CD8-positive, alpha-beta memory T cell (primary cell): ENCODE measurements around the gene PSG2. TPM values are rescaled to one million over a fixed set of nuclear protein-coding genes. Genes with fewer than 3 reads are reported as not detected.
"Not testable (repeated sequence)": the region's sequence is repeated elsewhere in the genome, so short reads cannot be mapped to it uniquely, and the experiment has no call there.

Source experiments
- CTCF ChIA-PET: fragments of 350-600 bp; sonication (Branson Sonifier 250); formaldehyde crosslinking; loops from one replicate; lab custom pipeline; 2021; ENCODE audit warnings: antibody characterized with exemption; lab: Charles Lee
- POLR2A ChIA-PET: fragments of 350-600 bp; sonication (Branson Sonifier 250); formaldehyde crosslinking; loops from one replicate; lab custom pipeline; 2021; ENCODE audit warnings: antibody characterized with exemption; lab: Charles Lee
- DNase-seq, 5 donors: peaks; one replicate each; pipeline versions ENCODE4 v3.0.0 to v3.0.0-alpha.2; 2020 to 2022; ENCODE audit warnings: mixed read lengths in 1 of 5
- H3K27ac ChIP-seq: one replicate; pipeline ENCODE4 v1.7.0; 2013; ENCODE audit warnings: low read depth, mild to moderate bottlenecking, low read length, moderate library complexity
- H3K27me3 ChIP-seq: 2 replicates; pipeline ENCODE4 v1.7.0; 2013; ENCODE audit warnings: low read length, mild to moderate bottlenecking; ENCODE audit not compliant: insufficient read depth, poor library complexity, severe bottlenecking
- H3K36me3 ChIP-seq: 2 replicates; pipeline ENCODE4 v1.7.0; 2013; ENCODE audit warnings: mild to moderate bottlenecking, low read length, moderate library complexity; ENCODE audit not compliant: insufficient read depth
- H3K4me1 ChIP-seq: 2 replicates; pipeline ENCODE4 v1.7.0; 2013; ENCODE audit warnings: mild to moderate bottlenecking, low read length, moderate library complexity; ENCODE audit not compliant: insufficient read depth
- H3K4me3 ChIP-seq: 2 replicates; pipeline ENCODE4 v1.7.0; 2013; ENCODE audit warnings: mild to moderate bottlenecking, low read length
- H3K9me3 ChIP-seq: 2 replicates; pipeline ENCODE4 v1.7.0; 2013; ENCODE audit warnings: mild to moderate bottlenecking, low read length
- H3K27ac Mint-ChIP-seq, 8 donors: one replicate each; pipeline ENCODE4 v1.8.0; 2020 to 2021; ENCODE audit warnings: mixed read lengths in 8 of 8, mild to moderate bottlenecking in 6 of 8, inconsistent platforms in 3 of 8, moderate library complexity in 3 of 8
- H3K27me3 Mint-ChIP-seq, 2 donors: one replicate each; pipeline ENCODE4 v1.8.0; 2020 to 2021; ENCODE audit warnings: mixed read lengths in 2 of 2, mild to moderate bottlenecking in 1 of 2, moderate library complexity in 1 of 2
- H3K36me3 Mint-ChIP-seq, 3 donors: one replicate each; pipeline ENCODE4 v1.8.0; 2020 to 2021; ENCODE audit warnings: mixed read lengths in 3 of 3, inconsistent platforms in 1 of 3, mild to moderate bottlenecking in 1 of 3
- H3K4me1 Mint-ChIP-seq, 3 donors: one replicate each; pipeline ENCODE4 v1.8.0; 2020 to 2021; ENCODE audit warnings: mixed read lengths in 3 of 3, inconsistent platforms in 1 of 3, mild to moderate bottlenecking in 1 of 3
- H3K4me3 Mint-ChIP-seq, 7 donors: one replicate each; pipeline ENCODE4 v1.8.0; 2020 to 2021; ENCODE audit warnings: mixed read lengths in 7 of 7, mild to moderate bottlenecking in 6 of 7, moderate library complexity in 4 of 7, inconsistent platforms in 2 of 7
- H3K9me3 Mint-ChIP-seq, 5 donors: one replicate each; pipeline ENCODE4 v1.8.0; 2020 to 2022; ENCODE audit warnings: mixed read lengths in 5 of 5, mild to moderate bottlenecking in 3 of 5, moderate library complexity in 2 of 5, inconsistent platforms in 1 of 5
- polyA plus RNA-seq: library from polyadenylated mRNA; unstranded; fragments of 300-500 nt; fragmentation: Illumina TruSeq; gene quantifications from one replicate; pipeline ENCODE4 v1.2.3, GENCODE V29; 2021
- total RNA-seq, 2 experiments: library from RNA; stranded (reverse); gene quantifications; one replicate each; pipeline ENCODE4 v1.2.3, GENCODE V29; 2021

Gene PSG2
- total and polyA plus RNA-seq, 3 experiments from 2014 or later: not detected

DNA sequence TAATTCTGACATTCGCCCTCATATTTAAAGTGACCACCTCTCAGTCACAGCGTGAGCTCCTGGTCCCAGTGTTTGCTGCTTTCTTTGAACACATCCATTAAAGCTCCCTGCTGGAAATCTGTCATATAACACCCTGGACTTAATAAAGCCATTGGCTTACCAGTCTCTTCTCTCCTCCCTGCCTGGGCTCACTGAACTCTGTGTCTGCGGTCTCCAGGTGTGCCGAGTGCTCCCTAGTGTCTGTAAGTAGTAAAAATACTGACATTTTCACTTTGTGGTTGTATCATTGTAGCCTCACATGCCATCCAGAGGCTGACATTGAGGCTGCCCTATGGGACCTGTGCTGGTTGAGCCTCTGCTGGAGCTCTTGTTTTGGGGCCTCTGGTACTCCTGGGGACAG, 53.6 kb downstream of the PSG2 start:
- DNase-seq: no peak
- Histone ChIP-seq H3K4me3 (no peak overlapping the region), H3K27me3 (no peaks in the 10 kb centered on the region), H3K27ac (no peak overlapping the region), H3K4me1 (no peaks in the 10 kb centered on the region), H3K36me3 (no peaks in the 10 kb centered on the region), H3K9me3 (no peaks in the 10 kb centered on the region)
- Mint-ChIP-seq H3K27ac (no peak overlapping the region), H3K27me3 (peaks cover 17 to 22% of the 10 kb centered on the region in 2 donors), H3K36me3 (no peaks in the 10 kb centered on the region), H3K9me3 (no peaks in the 10 kb centered on the region), H3K4me1 (no peaks in the 10 kb centered on the region), H3K4me3 (no peak overlapping the region)
- ChIA-PET CTCF (no interaction called here), POLR2A (no interaction called here)

DNA sequence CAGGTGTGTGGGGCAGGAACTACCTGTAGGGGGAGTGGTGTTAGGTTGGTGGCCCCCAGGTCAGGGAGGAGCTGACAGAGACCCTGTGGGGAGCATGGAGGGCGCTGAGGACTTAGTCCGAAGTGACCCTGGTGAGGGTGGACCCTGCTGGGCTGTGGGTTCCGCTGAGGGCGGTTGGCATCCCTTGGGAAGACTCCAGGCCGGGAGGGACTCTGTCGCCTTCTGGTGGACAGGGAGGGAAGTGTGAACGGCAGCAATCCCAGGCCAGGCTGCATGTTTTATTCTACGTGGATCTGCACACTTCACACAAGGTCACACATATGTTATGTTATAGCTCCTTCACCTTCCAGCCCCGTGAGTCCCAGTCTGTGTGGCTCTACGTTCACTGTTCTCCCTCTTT, 54.5 kb downstream of the PSG2 start:
- H3K27me3 ChIP-seq, DNase-seq, H3K36me3 Mint-ChIP-seq, H3K4me1 ChIP-seq, H3K27ac Mint-ChIP-seq, H3K4me3 ChIP-seq, H3K4me1 Mint-ChIP-seq, POLR2A ChIA-PET, H3K36me3 ChIP-seq, H3K4me3 Mint-ChIP-seq, H3K27ac ChIP-seq, H3K9me3 Mint-ChIP-seq, H3K9me3 ChIP-seq, CTCF ChIA-PET: not testable (repeated sequence)
- peaks cover 17 to 18% of the 10 kb centered on the region in 2 donors for H3K27me3 Mint-ChIP-seq

DNA sequence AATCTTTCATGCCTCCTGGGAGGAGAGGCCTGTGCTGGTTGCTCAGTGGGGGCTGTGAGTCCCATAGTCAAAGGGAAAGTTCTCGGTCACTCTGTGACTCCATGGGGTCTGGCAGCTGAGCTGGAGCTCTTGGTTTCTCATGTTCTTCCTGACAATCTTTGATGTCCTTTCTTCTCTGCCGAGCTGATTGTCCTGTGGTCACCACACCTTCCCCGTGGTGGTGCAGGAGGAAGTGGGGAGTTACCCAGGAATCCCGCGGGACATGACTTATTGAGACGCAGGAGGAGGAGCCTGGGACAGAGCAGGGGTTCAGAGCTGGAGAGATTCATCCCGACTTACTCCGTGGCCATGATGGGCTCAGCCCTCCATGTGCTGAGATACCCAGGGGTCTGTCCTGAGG, 55.4 kb downstream of the PSG2 start:
- CTCF ChIA-PET, H3K4me3 Mint-ChIP-seq, DNase-seq, H3K4me1 ChIP-seq, H3K27me3 ChIP-seq, H3K9me3 ChIP-seq, H3K4me1 Mint-ChIP-seq, H3K27ac Mint-ChIP-seq, H3K36me3 Mint-ChIP-seq, H3K9me3 Mint-ChIP-seq, H3K36me3 ChIP-seq, POLR2A ChIA-PET, H3K27ac ChIP-seq, H3K4me3 ChIP-seq: not testable (repeated sequence)
- H3K27me3 Mint-ChIP-seq: peaks cover 15% of the 10 kb centered on the region in 2 donors

DNA sequence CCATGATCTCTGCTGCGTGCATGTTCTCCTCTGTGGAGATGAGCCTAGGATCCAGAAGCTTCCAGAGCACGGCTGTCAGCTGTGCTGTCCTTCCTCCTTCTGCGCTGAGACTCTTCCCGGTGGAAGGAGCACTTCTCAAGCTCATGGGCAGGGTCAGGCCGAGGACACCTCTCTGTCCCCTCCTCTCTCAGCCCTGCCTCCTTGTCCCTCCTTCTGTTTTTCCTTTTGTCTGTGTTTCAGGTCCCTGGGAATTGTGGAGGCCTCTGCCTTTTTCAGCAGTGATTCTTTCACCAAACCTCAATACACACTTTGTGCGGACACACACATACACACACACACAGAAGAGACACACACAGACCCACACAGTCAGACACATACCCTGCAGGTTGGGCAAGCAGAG, 56.1 kb downstream of the PSG2 start, which contains the start of gene PSG11:
Gene PSG11, minus strand, starts transcription at position 101 of the 400 bp plus-strand sequence. Its CDS starts 97 bp downstream, at position 4.
- CTCF ChIA-PET, H3K27me3 ChIP-seq, H3K4me1 ChIP-seq, H3K4me3 Mint-ChIP-seq, H3K9me3 ChIP-seq, H3K9me3 Mint-ChIP-seq, POLR2A ChIA-PET, H3K4me1 Mint-ChIP-seq, H3K27ac ChIP-seq, H3K27ac Mint-ChIP-seq, DNase-seq, H3K36me3 Mint-ChIP-seq, H3K4me3 ChIP-seq, H3K36me3 ChIP-seq: not testable (repeated sequence)
- peaks cover 14% of the 10 kb centered on the region in 2 donors for H3K27me3 Mint-ChIP-seq

DNA sequence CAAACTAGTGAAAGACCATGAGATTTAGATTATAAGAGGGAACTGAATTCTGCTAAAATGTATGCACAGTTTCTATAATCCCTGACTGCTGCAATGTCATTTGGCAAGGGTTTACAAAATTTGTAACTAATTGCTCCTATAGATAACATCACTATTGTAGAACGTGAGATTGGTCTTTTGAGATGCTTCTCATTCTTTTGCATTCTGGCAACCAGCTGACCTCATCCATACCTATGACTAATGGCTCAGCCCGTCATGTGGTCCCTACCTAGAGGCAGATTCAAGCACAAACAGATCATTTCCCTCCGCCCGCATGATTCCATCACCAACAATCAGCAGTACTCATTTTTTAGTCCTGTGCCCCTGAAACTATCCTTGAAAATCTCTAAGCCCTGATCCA, 60.4 kb downstream of the PSG2 start:
- H3K9me3 ChIP-seq, H3K36me3 ChIP-seq, H3K4me3 ChIP-seq, H3K27me3 ChIP-seq, H3K4me3 Mint-ChIP-seq, POLR2A ChIA-PET, H3K9me3 Mint-ChIP-seq, CTCF ChIA-PET, H3K27me3 Mint-ChIP-seq, H3K27ac Mint-ChIP-seq, H3K36me3 Mint-ChIP-seq, H3K4me1 Mint-ChIP-seq, DNase-seq, H3K4me1 ChIP-seq, H3K27ac ChIP-seq: not testable (repeated sequence)

DNA sequence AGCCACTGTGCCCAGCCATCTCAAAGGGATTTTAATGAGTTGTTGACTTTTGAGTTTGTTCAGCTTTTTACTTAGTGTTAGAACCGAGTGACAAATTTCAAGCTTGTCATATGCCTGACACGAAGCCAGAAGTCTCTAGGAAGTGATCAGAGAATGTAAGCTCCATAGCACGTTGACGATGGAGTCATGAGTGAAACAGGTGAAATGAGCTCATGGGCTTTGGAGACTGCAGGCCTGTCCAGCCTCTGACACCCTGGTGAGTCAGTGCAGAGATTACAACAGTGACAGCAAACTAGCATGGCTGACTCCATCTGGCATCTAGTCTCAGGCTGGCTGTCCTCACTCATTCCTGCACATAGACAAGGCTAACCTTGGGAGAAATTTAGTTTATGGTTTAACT, 60.9 kb downstream of the PSG2 start:
- H3K27me3 ChIP-seq, H3K36me3 ChIP-seq, H3K27me3 Mint-ChIP-seq, POLR2A ChIA-PET, H3K4me3 Mint-ChIP-seq, H3K27ac ChIP-seq, H3K4me1 ChIP-seq, H3K27ac Mint-ChIP-seq, H3K4me1 Mint-ChIP-seq, H3K9me3 Mint-ChIP-seq, H3K4me3 ChIP-seq, CTCF ChIA-PET, DNase-seq, H3K9me3 ChIP-seq, H3K36me3 Mint-ChIP-seq: not testable (repeated sequence)

DNA sequence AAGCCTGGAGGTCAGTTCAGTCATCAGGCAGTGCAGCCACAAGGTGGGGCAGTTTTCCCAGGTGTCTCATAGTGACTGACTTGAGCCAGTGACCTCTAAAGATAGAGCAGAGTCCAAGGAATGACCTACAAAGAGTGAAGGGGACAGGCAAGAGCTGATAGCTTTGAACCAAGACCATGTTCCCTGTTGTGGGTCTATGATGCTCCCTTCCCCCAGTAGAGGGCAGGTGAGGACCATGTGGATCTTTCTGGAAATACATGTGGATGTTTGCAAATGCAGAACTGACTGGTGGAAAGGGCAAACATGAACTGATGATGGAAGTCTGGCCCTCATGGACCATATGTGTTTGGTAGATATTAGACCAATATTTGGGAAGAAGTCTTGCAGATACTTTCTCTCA, 62.9 kb downstream of the PSG2 start:
- H3K4me1 ChIP-seq, H3K4me3 Mint-ChIP-seq, H3K4me1 Mint-ChIP-seq, H3K27me3 ChIP-seq, POLR2A ChIA-PET, H3K27ac Mint-ChIP-seq, DNase-seq, CTCF ChIA-PET, H3K4me3 ChIP-seq, H3K27me3 Mint-ChIP-seq, H3K36me3 ChIP-seq, H3K36me3 Mint-ChIP-seq, H3K9me3 ChIP-seq, H3K9me3 Mint-ChIP-seq, H3K27ac ChIP-seq: not testable (repeated sequence)

Other genes starting within 250 kb of the PSG2 start
- gene PSG1, start 203.0 kb downstream of the PSG2 start, total RNA-seq: not detected
- gene PSG1, start 203.0 kb downstream of the PSG2 start, polyA plus RNA-seq: not detected
- not detected for gene PSG6, start 164.8 kb downstream of the PSG2 start, total RNA-seq
- not detected for gene PSG6, start 164.8 kb downstream of the PSG2 start, polyA plus RNA-seq
- not detected for gene PSG7, start 145.5 kb downstream of the PSG2 start, total RNA-seq
- gene PSG7, start 145.5 kb downstream of the PSG2 start, polyA plus RNA-seq: not detected
- gene PSG11, start 56.2 kb downstream of the PSG2 start, total RNA-seq: not detected
- not detected for gene PSG11, start 56.2 kb downstream of the PSG2 start, polyA plus RNA-seq
- gene PSG5, start 103.8 kb upstream of the PSG2 start, total RNA-seq: not detected
- not detected for gene PSG5, start 103.8 kb upstream of the PSG2 start, polyA plus RNA-seq
- gene PSG4, start 122.9 kb upstream of the PSG2 start, total RNA-seq: not detected
- gene PSG4, start 122.9 kb upstream of the PSG2 start, polyA plus RNA-seq: not detected
- gene PSG9, start 186.8 kb upstream of the PSG2 start, total RNA-seq: not detected
- gene PSG9, start 186.8 kb upstream of the PSG2 start, polyA plus RNA-seq: not detected